ENCODE measurements around the gene DNAJB8.

GRCh38 chr3:128505771-128506170 is 39.1 kb upstream of the DNAJB8 start:
- no peak for TF ChIP-seq POLR2A (IDR thresholded peaks at IDR 0.05)
- TF ChIP-seq, protein P1, sequence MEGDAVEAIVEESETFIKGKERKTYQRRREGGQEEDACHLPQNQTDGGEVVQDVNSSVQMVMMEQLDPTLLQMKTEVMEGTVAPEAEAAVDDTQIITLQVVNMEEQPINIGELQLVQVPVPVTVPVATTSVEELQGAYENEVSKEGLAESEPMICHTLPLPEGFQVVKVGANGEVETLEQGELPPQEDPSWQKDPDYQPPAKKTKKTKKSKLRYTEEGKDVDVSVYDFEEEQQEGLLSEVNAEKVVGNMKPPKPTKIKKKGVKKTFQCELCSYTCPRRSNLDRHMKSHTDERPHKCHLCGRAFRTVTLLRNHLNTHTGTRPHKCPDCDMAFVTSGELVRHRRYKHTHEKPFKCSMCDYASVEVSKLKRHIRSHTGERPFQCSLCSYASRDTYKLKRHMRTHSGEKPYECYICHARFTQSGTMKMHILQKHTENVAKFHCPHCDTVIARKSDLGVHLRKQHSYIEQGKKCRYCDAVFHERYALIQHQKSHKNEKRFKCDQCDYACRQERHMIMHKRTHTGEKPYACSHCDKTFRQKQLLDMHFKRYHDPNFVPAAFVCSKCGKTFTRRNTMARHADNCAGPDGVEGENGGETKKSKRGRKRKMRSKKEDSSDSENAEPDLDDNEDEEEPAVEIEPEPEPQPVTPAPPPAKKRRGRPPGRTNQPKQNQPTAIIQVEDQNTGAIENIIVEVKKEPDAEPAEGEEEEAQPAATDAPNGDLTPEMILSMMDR (IDR thresholded peaks at IDR 0.05 in 4 of 5, conservative IDR thresholded peaks at IDR 0.05 in 1 of 5) = no peak
